BLaER1 (cell line): Measurements from ENCODE around the gene SCRN1.

ENCODE experiments used
- H3K27ac ChIP-seq: shearing (Covaris generic); formaldehyde crosslinking; 2 replicates; pipeline ENCODE4 v1.8.1; 2022
- H3K27me3 ChIP-seq: shearing (Covaris generic); formaldehyde crosslinking; 2 replicates; pipeline ENCODE4 v1.8.1; 2022
- H3K36me3 ChIP-seq: shearing (Covaris generic); formaldehyde crosslinking; 2 replicates; pipeline ENCODE4 v1.8.1; 2022
- H3K4me1 ChIP-seq: shearing (Covaris generic); formaldehyde crosslinking; 2 replicates; pipeline ENCODE4 v1.8.1; 2022
- H3K4me2 ChIP-seq: shearing (Covaris generic); formaldehyde crosslinking; 2 replicates; pipeline ENCODE4 v1.8.1; 2022
- H3K4me3 ChIP-seq: shearing (Covaris generic); formaldehyde crosslinking; 2 replicates; pipeline ENCODE4 v1.8.1; 2022
- H3K9ac ChIP-seq: shearing (Covaris generic); formaldehyde crosslinking; 2 replicates; pipeline ENCODE4 v1.8.1; 2022
- H3K9me3 ChIP-seq: shearing (Covaris generic); formaldehyde crosslinking; 2 replicates; pipeline ENCODE4 v1.8.1; 2022
- H4K20me1 ChIP-seq: shearing (Covaris generic); formaldehyde crosslinking; 2 replicates; pipeline ENCODE4 v1.8.1; 2022
- Cebpa-rat ChIP-seq: shearing (Covaris generic); IDR thresholded peaks from 2 replicates; pipeline ENCODE4 v1.8.1; 2022

Gene SCRN1, protein sequence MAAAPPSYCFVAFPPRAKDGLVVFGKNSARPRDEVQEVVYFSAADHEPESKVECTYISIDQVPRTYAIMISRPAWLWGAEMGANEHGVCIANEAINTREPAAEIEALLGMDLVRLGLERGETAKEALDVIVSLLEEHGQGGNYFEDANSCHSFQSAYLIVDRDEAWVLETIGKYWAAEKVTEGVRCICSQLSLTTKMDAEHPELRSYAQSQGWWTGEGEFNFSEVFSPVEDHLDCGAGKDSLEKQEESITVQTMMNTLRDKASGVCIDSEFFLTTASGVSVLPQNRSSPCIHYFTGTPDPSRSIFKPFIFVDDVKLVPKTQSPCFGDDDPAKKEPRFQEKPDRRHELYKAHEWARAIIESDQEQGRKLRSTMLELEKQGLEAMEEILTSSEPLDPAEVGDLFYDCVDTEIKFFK

DNA sequence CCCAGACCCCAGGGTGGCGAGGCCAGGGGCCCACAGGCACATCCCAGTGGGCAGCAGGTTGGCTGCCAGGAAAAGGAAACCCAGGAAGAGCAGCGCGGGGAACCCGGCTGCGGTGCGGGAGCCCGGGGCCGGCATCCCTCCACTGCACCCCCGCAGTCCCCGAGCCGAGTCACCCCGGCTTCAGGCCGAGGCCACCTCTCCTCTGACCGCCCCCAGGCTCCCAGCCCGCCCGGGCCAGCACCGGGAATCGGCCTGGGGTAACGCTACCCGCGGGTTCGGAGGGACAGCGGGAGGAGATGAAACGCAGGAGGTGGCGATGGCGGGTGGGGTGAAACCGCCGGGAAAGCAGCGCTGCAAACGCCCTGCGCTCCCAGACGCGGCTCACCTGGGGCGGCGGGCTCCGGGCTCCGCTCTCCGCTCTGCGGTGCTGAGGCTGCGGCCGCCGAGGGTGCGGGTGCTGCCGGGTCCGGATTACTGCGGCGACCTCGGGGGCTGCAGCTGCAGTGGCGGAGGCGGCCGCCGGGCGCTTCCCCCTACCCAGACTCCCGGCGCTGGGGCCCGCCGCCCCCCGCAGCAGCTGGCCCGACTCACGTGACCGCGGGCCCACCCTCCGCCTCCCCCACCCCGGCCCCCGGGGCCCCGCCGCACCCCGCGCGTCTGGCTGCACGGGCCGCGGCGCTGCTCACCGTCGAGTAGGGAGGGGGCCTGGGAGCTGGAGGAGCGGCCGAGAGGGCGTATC is at the start of gene SCRN1:
Gene SCRN1 (minus strand): TSS at position 545 of the 739 bp plus-strand sequence. CDS start 20,734 bp downstream, outside the sequence.
- H3K36me3 ChIP-seq, result peaks cover 8% of the 10 kb centered on the region; the same call in 1 of the 2 replicates
- no peak for TF ChIP-seq Cebpa-rat
- H3K27ac ChIP-seq, result no peak within 1 kb of the TSS
- H3K4me3 ChIP-seq, result peak within 1 kb of the TSS; percentile 54
- H3K9ac ChIP-seq, result no peak within 1 kb of the TSS
- peaks cover 55% of the 10 kb centered on the region for H3K27me3 ChIP-seq
- no peaks in the 10 kb centered on the region for H3K4me1 ChIP-seq
- H3K9me3 ChIP-seq, result peaks cover 68% of the 10 kb centered on the region
- H3K4me2 ChIP-seq, result no peak within 1 kb of the TSS
- H4K20me1 ChIP-seq, result no peaks in the 10 kb centered on the region

DNA sequence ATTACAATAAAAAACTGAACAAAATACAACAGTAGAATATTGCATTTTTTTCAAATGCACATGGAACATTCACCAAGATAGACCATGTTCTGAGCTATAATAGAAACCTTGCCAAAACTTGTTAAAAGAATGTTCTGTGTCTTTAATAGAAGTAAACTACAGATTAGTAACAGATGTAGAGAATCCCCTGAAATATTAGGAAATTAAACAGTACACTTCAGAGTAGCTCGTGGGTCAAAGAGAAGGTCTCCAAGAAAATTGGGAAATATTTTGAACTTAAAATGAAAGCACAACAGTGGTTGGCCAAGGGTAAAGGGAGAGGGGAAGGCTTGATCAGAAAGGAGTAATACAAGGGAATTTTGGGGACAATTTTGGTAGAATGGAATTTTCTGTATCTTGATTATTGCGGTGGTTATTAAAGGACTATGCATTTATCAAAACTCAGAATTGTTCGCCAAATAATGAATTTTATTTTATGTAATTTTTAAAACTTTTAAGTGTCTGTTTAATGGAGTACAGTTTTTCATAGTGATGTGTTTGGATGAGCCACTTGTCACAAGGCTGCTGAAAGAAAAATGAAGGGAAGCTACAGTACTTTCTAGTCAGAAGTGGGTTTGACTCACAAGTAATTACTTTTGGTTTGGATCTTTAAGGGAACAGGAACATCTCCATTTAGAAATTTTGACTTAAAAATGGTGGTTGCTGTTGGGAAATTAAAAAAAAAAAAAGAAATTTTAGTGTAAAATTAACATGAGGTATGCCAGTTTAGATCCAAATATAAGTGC is 48.8 kb upstream of the SCRN1 start:
- H3K9ac ChIP-seq, result no peak overlapping the region
- no peak overlapping the region for H3K4me2 ChIP-seq
- H3K36me3 ChIP-seq, result peaks cover 47% of the 10 kb centered on the region
- no peak for TF ChIP-seq Cebpa-rat
- peaks cover 15% of the 10 kb centered on the region for H4K20me1 ChIP-seq
- no peaks in the 10 kb centered on the region for H3K4me1 ChIP-seq
- no peaks in the 10 kb centered on the region for H3K27me3 ChIP-seq
- H3K9me3 ChIP-seq, result peaks cover 30% of the 10 kb centered on the region
- no peak overlapping the region for H3K27ac ChIP-seq
- H3K4me3 ChIP-seq, result no peak overlapping the region

DNA sequence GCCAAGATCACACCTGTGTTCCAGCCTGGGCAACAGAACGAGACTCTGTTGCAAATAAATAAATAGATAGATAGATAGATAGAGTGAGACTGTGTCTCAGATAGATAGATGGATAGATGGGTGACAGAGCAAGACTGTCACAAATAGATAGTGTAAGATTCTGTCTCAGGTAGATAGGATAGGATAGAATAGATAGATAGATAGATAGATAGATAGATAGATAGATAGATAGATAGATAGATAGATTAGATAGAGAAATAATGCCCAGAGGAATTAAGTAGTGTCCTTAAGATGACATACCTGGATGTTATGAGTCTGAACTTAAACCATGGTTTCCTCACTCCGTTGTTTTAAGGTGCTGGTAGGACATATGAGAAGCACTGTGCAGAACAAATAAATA is 46.6 kb upstream of the SCRN1 start:
- peaks cover 37% of the 10 kb centered on the region for H4K20me1 ChIP-seq
- H3K4me1 ChIP-seq, result peaks cover 14% of the 10 kb centered on the region
- peaks cover 26% of the 10 kb centered on the region for H3K36me3 ChIP-seq
- H3K9me3 ChIP-seq, result peaks cover 9% of the 10 kb centered on the region
- H3K4me3 ChIP-seq, result no peak overlapping the region
- H3K27ac ChIP-seq, result no peak overlapping the region
- no peak for TF ChIP-seq Cebpa-rat
- H3K27me3 ChIP-seq, result no peaks in the 10 kb centered on the region
- no peak overlapping the region for H3K9ac ChIP-seq
- H3K4me2 ChIP-seq, result no peak overlapping the region

DNA sequence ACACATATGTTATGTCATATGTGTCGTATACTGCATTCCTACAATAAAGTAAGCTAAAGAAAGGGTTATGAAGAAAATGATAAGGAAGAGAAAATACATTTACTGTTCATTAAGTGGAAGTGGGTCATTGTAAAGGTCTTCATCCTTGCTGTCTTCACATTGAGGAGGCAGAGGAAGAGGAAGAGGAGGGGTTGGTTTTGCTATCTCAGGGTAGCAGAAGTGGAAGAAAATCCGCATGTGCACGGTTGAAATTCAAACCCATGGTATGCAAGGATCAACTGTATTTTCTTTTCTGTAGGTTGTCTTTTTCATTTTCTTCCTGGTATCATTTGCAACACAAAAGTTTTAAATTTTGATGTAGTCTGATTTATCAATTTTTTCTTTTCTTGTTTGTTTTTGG is 44.9 kb upstream of the SCRN1 start:
- Histone ChIP-seq H3K4me1 (peaks cover 31% of the 10 kb centered on the region), H3K4me3 (no peak overlapping the region), H3K4me2 (no peak overlapping the region), H3K9me3 (no peaks in the 10 kb centered on the region), H3K36me3 (peaks cover 20% of the 10 kb centered on the region), H4K20me1 (peaks cover 54% of the 10 kb centered on the region), H3K27ac (no peak overlapping the region), H3K9ac (no peak overlapping the region), H3K27me3 (no peaks in the 10 kb centered on the region)
- no peak for TF ChIP-seq Cebpa-rat

DNA sequence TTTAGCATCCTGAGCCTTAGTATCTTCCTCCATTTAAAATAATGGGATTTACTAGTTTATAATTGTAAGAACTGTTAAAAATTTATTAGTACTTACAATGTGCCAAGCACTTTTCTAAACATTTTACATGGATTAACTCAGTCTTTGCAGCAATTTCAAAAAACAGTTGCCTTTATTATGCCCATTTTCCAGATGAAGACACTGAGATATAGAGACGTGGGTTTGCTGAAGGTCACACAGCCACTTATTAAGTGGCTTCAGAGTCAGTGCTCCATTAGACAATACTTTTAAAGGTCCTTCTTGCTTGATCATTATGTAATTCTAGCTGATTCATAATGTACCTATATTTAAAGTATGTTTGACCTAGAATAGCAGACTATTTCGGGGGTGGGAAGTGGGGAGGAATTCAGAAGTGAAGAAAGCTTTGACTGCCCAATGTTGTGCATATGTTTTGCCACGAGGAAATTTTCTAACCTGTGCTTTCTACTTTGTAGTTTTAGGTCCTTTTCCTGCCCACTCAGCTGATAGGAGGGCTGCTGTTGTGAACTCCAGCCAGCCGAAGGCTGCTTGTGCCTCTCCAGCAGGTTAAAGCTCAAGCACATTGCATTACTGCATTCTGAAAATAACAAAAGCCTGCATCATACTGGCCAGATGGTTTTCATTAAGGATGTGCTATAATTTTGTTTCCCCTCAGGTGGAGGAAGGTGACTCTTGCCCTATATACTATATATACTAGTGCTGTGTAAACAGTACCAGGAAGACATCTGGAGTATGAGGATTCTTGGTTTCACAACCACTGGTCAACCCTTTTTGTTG is 42.9 kb upstream of the SCRN1 start:
- TF ChIP-seq Cebpa-rat, result no peak
- Histone ChIP-seq H3K27ac (no peak overlapping the region), H3K4me2 (peak overlapping the region; percentile 36), H3K9ac (no peak overlapping the region), H3K4me3 (no peak overlapping the region), H3K36me3 (peaks cover 16% of the 10 kb centered on the region), H4K20me1 (peaks cover 58% of the 10 kb centered on the region), H3K27me3 (no peaks in the 10 kb centered on the region), H3K4me1 (peaks cover 38% of the 10 kb centered on the region), H3K9me3 (no peaks in the 10 kb centered on the region)

DNA sequence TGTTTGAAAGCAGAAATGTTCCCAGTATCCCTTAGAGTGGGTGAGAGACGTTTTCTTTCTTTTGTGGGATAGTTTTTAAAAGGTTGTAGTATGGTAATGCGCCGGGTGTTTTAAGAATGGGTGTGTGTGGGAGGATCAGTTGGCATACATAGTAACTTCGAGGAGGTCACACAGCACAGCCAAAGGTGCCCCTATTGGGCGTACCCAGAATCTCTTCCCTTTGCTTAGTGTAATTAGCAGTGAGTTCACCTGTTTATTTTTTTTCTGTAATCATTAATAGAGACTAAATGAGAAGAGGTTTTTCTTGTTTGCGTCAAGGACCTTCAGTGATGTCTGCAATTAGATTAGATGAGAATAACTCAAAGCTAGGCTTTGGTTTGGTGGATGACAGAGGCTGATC is 40.1 kb upstream of the SCRN1 start:
- peaks cover 53% of the 10 kb centered on the region for H3K4me1 ChIP-seq
- H3K4me3 ChIP-seq, result peak overlapping the region; percentile 92
- H4K20me1 ChIP-seq, result peaks cover 43% of the 10 kb centered on the region
- peak overlapping the region; percentile 86 for H3K9ac ChIP-seq
- peaks cover 8% of the 10 kb centered on the region for H3K36me3 ChIP-seq
- no peak for TF ChIP-seq Cebpa-rat
- H3K27me3 ChIP-seq, result no peaks in the 10 kb centered on the region
- peak overlapping the region; percentile 88 for H3K4me2 ChIP-seq
- no peak overlapping the region for H3K27ac ChIP-seq
- no peaks in the 10 kb centered on the region for H3K9me3 ChIP-seq

DNA sequence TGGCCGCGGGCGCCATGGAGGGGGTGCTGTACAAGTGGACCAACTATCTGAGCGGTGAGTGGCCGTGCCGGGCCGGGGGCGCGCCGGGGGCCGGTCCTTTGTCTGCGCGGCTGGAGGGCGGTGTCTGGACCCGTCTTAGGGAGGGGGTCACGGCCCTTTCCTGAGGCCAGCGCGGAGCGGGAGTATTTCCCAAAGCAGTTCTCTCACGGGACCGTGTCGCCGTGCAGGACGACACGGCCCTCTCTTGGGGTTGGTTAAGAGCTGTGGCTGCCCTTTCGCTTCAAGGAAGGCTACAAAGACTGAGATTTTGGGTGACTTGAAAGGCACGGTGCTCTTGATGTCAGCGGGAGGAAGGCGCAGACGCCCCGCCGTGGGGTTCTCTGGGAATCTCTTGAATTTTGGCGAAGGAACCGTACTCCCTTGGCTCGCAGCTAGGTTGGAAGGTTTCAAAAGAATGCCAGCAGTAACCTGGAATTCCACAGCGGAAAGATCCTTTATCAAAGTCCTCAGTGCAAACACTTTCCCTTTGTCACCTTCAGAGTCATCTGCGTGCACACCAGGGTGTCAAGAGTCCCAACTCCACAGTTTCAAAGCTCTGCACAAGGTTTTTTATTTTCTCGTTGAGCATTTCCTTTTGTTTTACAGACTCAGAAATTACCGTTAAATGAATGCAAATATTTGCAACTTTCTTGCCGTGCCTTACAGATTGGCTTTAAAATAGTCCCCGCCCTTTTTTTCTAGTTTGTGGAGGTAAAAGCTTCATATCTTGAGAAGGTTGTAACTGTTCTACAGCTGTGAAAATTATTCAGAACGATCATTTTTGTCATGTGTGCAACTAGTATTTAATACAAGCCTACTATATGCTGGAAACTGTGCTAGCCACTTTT is 39.4 kb upstream of the SCRN1 start:
- Histone ChIP-seq H3K36me3 (peaks cover under 1% of the 10 kb centered on the region), H3K27ac (peak overlapping the region; percentile 79), H3K4me1 (peaks cover 60% of the 10 kb centered on the region), H3K4me2 (peak overlapping the region; percentile 88), H3K27me3 (no peaks in the 10 kb centered on the region), H4K20me1 (peaks cover 43% of the 10 kb centered on the region), H3K4me3 (peak overlapping the region; percentile 92), H3K9me3 (no peaks in the 10 kb centered on the region), H3K9ac (peak overlapping the region; percentile 86)
- TF ChIP-seq Cebpa-rat, result no peak

DNA sequence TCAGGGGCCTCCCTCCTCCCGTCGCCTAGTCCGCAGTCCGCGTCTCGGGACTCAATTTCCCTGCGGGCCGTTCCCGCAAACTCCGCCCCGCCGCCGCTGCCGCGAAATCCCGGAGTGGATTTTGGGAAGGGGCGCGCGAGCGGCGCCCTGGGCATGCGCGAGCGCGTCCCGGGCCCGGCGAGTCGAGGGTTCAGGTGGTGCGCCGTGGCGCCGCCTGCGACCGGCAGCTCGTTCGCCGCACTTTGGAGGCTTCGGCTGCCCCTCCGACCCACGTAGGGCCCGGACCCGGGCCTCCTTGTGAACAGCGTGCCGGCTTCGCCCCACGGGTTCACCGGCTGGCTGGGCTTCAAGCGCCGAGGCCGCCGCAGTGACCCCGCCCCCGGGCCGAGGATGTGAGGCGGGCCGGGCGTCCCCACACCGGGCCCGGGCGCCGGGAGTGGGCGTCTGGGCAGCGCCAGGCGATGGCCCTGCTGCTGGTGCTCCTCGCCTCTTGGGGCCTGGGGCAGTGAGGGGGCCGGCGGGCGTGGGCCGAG is 38.7 kb upstream of the SCRN1 start, which contains the start of gene PLEKHA8:
Gene PLEKHA8 (plus strand): TSS at position 197 of the 533 bp plus-strand sequence. CDS start 351 bp downstream, outside the sequence.
- Histone ChIP-seq H3K4me3 (peak within 1 kb of the TSS; percentile 92), H4K20me1 (peaks cover 42% of the 10 kb centered on the region), H3K9ac (peak within 1 kb of the TSS; percentile 86), H3K9me3 (no peaks in the 10 kb centered on the region), H3K27me3 (no peaks in the 10 kb centered on the region), H3K4me1 (peaks cover 67% of the 10 kb centered on the region), H3K4me2 (peak within 1 kb of the TSS; percentile 88), H3K36me3 (no peaks in the 10 kb centered on the region; the same call in 1 of the 2 replicates), H3K27ac (peak within 1 kb of the TSS; percentile 79)
- TF ChIP-seq Cebpa-rat, result no peak
